Thyroid gland (tissue), 4 donors: ENCODE data around the gene MATN1. TPM values are rescaled to one million over a fixed set of nuclear protein-coding genes. Genes with fewer than 3 reads are reported as not detected.

Experiments used
- DNase-seq, 2 donors: peaks; one replicate each; pipeline ENCODE4 v3.0.0-alpha.2; 2019
- H3K27ac ChIP-seq, 3 donors: fragments of 200-600 bp; sonication (generic); 1 replicate in 2 of 3; 2 replicates in 1 of 3; pipeline ENCODE4 v1.5.1; 2016 to 2019; ENCODE audit warnings: mild to moderate bottlenecking in 1 of 3, moderate library complexity in 1 of 3
- H3K27me3 ChIP-seq: fragments of 200-600 bp; sonication (generic); one replicate; pipeline ENCODE4 v1.5.1; 2019
- H3K36me3 ChIP-seq, 2 donors: fragments of 200-600 bp; sonication (generic); one replicate each; pipeline ENCODE4 v1.5.1; 2016 to 2019
- H3K4me1 ChIP-seq, 2 donors: fragments of 200-600 bp; sonication (generic); one replicate each; pipeline ENCODE4 v1.5.1; 2017 to 2019
- H3K4me3 ChIP-seq, 3 donors: fragments of 200-600 bp; sonication (generic); replicated peaks in 1 of 3; 1 replicate in 2 of 3; 2 replicates in 1 of 3; pipeline ENCODE4 v1.5.1; 2016; ENCODE audit warnings: mild to moderate bottlenecking in 1 of 3
- H3K9me3 ChIP-seq: fragments of 200-600 bp; sonication (generic); one replicate; pipeline ENCODE4 v1.5.1; 2017
- CTCF ChIP-seq, 6 experiments: fragments of 200-600 bp in 3 of 6; fragments of 450-650 bp in 3 of 6; sonication (generic) in 3 of 6; IDR thresholded peaks; one replicate each; pipeline ENCODE4 v1.5.1; 2016 to 2019; ENCODE audit warnings: antibody characterized with exemption in 6 of 6, mild to moderate bottlenecking in 2 of 6, inconsistent platforms in 1 of 6, moderate library complexity in 1 of 6
- POLR2A ChIP-seq, 2 donors: fragments of 450-650 bp; IDR thresholded peaks; one replicate each; pipeline ENCODE4 v1.6.1; 2017; ENCODE audit warnings: antibody characterized with exemption in 2 of 2, mild to moderate bottlenecking in 2 of 2, moderate library complexity in 1 of 2
- WGBS, 2 donors: methylation state at CpG; one replicate each; pipeline ENCODE4 v1.1.5; 2017; 5-methylcytosine and 5-hydroxymethylcytosine counted together
- intact Hi-C: fragments of 100-400 bp; cut with DNase I; formaldehyde crosslinking; loops from one replicate; pipeline ENCODE4 v1.15.1; 2023
- total RNA-seq, 4 donors: library from RNA; depleted of rRNA; stranded (reverse); fragments of >200 nt; gene quantifications; one replicate each; pipeline ENCODE4 v1.2.3, GENCODE V29; 2016

MATN1 gene
- total RNA-seq, 4 donors from 2014 or later, result 0.45 to 3.0 TPM; not detected in 2

DNA sequence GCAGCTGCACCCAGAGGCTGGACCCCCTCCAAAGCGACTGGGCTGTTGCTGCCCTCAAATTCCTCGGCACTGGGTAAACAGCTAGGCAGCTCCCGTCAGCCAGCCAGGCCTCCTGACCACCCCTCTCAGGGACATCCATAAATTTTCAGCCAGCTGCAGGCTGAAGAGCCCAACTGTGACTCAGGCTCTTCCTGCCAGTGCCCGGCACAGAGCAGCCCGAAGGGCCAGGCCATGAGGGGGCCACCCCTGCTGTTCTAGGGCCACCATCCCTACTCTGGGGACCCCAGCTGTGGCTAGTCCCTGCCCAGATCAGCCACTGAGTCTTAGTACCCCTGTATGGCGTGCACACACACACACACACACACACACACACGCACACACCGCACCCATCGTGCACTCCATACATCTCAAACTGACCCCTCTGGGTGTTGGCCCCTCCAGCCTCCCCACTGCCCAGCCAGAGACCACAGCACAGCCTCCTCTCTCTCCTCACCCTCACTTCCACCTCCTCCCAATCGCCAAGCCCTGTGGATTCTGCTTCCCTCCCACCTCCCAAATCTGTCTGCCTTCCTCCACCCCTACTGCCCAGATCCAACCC is 40.4 kb upstream of the MATN1 start:
- Histone ChIP-seq H3K27me3 (no peaks in the 10 kb centered on the region), H3K36me3 (no peaks in the 10 kb centered on the region), H3K27ac (no peak overlapping the region), H3K9me3 (no peaks in the 10 kb centered on the region), H3K4me3 (no peak overlapping the region), H3K4me1 (no peaks in the 10 kb centered on the region)
- DNase-seq, result peak; percentile 67 to 77
- TF ChIP-seq CTCF (IDR thresholded peaks at IDR 0.05) (no peak), POLR2A (IDR thresholded peaks at IDR 0.05) (no peak)
- WGBS, 2 donors, result 67 to 69% methylated on average over 9 to 10 of the region's 10 CpGs
- intact Hi-C loops, result no loop called here

GRCh38 chr1:30762930-30763650 is 39.7 kb upstream of the MATN1 start:
- H3K4me3 ChIP-seq, result no peak overlapping the region
- H3K4me1 ChIP-seq, result no peaks in the 10 kb centered on the region
- H3K27me3 ChIP-seq, result no peaks in the 10 kb centered on the region
- intact Hi-C loops, result no loop called here
- WGBS, 2 donors, result 89 to 91% methylated on average over 7 of the region's 7 CpGs
- peak overlapping the region in 1 of 3 donors; percentile 36 for H3K27ac ChIP-seq
- TF ChIP-seq CTCF (IDR thresholded peaks at IDR 0.05), result no peak
- no peak for TF ChIP-seq POLR2A (IDR thresholded peaks at IDR 0.05)
- no peaks in the 10 kb centered on the region for H3K36me3 ChIP-seq
- H3K9me3 ChIP-seq, result no peaks in the 10 kb centered on the region
- no peak for DNase-seq

- WGBS, 2 donors, result 93 to 100% methylated on average over 3 to 6 of the region's 6 CpGs
- Histone ChIP-seq H3K36me3 (no peaks in the 10 kb centered on the region), H3K27me3 (no peaks in the 10 kb centered on the region), H3K4me3 (no peak overlapping the region), H3K4me1 (no peaks in the 10 kb centered on the region), H3K9me3 (no peaks in the 10 kb centered on the region), H3K27ac (peak overlapping the region in 1 of 3 donors; percentile 8)
- intact Hi-C loops, result no loop called here
- no peak for DNase-seq
- TF ChIP-seq POLR2A (IDR thresholded peaks at IDR 0.05) (no peak), CTCF (IDR thresholded peaks at IDR 0.05) (no peak)
These were observed 39.0 kb upstream of the MATN1 start for GRCh38 chr1:30762152-30762929.

- Histone ChIP-seq H3K36me3 (no peaks in the 10 kb centered on the region), H3K4me3 (no peak overlapping the region), H3K4me1 (peaks cover 0 to under 1% of the 10 kb centered on the region in 2 donors), H3K9me3 (no peaks in the 10 kb centered on the region), H3K27ac (peak overlapping the region in 1 of 3 donors; percentile 8), H3K27me3 (no peaks in the 10 kb centered on the region)
- TF ChIP-seq CTCF (IDR thresholded peaks at IDR 0.05) (no peak), POLR2A (IDR thresholded peaks at IDR 0.05) (no peak)
- intact Hi-C loops, result no loop called here
- WGBS, 2 donors, result 67 to 71% methylated on average over 8 to 9 of the region's 11 CpGs
- no peak for DNase-seq
These were observed 38.2 kb upstream of the MATN1 start for GRCh38 chr1:30761381-30762151.
